Stimulated activated CD4-positive, alpha-beta T cell treated with anti-CD3 and anti-CD28 coated beads, Interleukin-12 subunit alpha, Interleukin-12 subunit beta, amount 100 ng/mL, for 48 hours (primary cell): ENCODE data around the gene PCBP2.
"Not testable (repeated sequence)": the region's sequence is repeated elsewhere in the genome, so short reads cannot be mapped to it uniquely, and the experiment has no call there.

Experiments
- DNase-seq, 3 donors: peaks; one replicate each; pipeline ENCODE4 v3.0.0-alpha.2; 2020; ENCODE audit warnings: low read depth in 2 of 3, low spot score in 1 of 3

Gene PCBP2

DNA sequence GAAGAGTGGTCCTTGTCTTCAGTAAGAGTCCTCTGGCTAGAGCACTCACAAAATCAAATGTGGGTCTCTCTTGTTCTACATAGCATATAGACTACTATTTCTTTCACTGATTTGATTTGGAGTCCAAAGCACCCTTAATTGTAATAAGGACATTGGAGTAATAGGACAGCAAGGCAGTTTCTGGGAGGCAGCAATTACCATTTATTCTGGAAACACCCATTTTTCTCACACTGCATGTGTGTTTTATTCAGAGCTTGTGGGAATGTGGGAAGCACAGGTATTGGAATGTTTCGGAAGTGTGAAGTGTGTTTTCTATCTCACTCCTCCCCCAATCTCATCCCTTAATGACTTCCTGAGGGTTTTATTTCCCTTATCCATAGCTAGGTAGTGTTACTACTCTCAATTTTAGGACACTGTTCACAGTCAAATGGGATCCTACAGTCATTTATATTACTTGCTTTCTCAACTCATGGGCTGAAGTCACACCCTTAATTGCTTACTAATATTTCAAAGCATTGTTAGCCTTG, 20.2 kb downstream of the PCBP2 start:
- no peak for DNase-seq

- DNase-seq = no peak
Measured at GRCh38 chr12:53474077-53474476, 22.2 kb downstream of the PCBP2 start.

DNA sequence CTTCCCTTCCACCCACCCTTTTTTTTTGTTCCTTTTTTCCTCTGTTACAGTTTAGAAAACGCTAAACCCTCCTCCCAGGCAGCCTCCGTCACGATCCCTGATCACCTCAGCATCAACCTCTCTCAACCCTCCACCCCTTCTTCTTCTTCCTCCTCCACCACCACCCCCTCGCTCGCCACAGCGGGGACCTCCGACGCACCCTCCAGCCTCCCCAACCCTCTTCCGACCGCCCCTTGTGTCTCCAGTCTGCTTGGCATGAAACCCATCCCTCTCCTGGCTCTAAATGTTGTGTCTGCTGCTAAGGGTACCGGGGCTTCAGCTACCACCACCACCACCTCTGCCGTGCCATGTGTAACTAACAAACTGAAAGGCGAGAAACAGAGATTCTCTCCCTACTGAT, 22.9 kb downstream of the PCBP2 start:
- DNase-seq = no peak

- DNase-seq = no peak
Measured at GRCh38 chr12:53476769-53477209, 24.9 kb downstream of the PCBP2 start.

DNA sequence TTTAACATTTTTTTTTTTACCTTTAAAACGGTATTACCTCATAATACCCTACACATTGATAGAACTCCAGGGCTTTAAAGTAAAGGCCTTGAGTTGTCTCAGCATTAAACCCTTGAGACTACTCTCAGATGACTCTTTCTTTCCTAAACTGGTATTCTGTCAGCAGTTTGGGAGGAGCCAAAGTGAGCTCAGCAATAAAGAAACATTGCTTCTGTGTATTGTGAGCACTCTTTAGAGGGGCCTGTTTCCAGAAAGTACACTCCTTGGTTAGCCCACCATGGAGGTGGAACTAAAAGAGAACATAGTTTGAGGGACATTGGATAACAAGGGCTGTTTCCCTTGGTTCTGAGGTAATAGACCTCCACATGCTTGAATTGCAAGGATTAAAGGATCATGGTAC, 27.0 kb downstream of the PCBP2 start:
- no peak for DNase-seq

- DNase-seq = no peak
Measured at GRCh38 chr12:53479331-53479730, 27.4 kb downstream of the PCBP2 start.

- DNase-seq = no peak
Measured at GRCh38 chr12:53480491-53481442, 28.9 kb downstream of the PCBP2 start.

DNA sequence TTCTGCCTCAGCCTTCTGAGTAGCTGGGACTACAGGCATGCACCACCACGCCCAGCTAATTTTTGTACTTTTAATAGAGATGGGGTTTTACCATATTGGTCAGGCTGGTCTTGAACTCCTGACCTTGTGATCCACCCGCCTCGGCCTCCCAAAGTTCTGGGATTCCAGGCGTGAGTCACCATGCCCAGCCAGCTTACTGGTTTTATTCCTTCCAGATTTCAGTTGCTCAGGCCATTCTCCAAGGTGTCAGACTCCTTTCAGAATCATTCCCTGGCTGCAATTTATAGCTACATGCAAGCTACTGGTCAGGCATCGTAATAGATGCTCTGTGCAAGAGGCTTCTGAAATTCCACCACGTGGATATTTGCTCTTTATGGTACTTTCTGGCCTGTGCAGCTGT, 29.6 kb downstream of the PCBP2 start:
- not testable (repeated sequence) for DNase-seq

DNA sequence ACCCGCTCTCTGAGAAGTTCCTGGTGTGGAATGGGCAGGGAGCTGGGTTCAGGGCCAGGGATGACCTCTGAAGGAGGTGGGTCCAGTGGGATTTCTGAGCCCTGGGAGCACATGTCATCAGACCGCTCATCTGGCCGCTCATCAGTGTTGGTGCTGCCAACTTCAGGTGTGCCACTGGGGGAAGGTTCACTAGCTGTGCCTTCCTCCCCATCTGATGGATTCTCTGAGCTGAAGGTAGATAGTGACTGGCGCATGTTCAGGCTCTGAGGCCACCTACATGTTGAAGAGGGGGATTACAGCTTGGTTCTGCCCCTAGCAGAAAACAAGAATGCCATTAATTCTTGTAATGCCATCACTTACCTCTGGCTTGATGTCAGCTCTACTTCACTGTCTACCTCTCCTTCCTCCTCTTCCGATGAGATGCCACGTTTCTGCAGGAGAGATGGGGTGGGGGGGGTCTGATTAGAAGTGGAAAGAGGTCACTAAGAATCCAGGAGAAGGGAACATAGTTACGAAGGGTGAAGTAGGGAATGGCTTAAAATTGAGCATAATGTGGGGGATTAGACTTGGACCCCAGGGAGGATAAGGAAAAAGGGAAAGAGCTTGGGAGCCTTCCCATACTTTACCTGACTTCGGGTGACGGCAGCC, 30.2 kb downstream of the PCBP2 start:
- no peak for DNase-seq

GRCh38 chr12:53482626-53483168, 30.8 kb downstream of the PCBP2 start:
- no peak for DNase-seq

DNA sequence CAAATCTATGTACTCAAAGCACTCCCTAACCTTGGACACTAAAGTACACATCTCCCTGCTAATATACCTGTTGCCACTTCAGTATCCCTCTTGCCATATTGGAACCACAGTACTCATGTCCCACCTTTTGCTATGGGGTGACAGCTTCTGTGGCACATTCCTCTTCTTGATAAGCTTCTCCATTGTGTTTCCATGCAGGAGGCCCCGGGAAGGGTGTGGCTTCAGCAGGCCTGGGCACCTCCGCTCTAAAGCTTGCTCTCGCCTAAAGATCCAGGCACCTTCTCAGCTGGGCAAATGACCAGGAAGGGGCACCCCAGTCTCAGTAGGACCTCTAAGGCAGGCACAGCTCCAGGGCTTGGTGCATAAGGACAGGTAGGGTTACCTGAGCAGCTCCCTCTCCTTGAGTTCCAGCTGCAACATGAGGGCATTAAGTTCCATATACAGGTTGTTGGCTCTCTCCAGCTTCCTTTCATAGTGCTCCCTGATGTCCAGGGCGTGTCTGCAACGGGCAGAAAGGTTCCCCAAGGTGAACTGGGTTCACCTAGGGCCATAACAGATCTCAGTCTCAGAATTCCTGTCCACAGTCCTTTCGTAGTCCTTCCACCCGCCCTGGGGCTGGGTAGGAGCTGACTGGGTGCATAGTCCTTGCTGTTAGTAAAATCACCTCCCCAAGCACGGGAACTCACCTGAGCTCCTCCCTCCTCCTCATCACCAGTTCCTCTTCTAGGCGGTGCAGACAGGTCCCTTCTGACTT, 31.5 kb downstream of the PCBP2 start:
- DNase-seq = no peak

DNA sequence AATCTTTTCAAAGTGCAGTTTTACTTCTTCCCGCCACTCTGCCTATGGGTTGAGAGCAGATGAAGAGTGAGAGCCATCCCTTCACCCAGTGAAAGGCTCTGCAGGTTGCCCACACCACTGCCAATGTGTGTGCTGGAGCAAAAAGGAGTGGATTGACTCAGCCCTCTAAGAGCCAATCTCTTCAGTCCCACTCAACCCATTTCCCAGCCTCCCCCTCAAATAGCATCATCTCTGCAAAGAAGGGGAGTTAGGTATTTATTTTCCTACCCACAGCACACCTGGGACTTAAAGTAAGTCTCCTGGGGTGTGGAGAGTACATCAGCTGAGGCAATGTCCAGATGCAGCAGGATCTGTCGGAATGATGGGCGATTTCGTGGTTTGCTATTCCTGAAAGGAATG, 32.1 kb downstream of the PCBP2 start:
- no peak for DNase-seq

DNA sequence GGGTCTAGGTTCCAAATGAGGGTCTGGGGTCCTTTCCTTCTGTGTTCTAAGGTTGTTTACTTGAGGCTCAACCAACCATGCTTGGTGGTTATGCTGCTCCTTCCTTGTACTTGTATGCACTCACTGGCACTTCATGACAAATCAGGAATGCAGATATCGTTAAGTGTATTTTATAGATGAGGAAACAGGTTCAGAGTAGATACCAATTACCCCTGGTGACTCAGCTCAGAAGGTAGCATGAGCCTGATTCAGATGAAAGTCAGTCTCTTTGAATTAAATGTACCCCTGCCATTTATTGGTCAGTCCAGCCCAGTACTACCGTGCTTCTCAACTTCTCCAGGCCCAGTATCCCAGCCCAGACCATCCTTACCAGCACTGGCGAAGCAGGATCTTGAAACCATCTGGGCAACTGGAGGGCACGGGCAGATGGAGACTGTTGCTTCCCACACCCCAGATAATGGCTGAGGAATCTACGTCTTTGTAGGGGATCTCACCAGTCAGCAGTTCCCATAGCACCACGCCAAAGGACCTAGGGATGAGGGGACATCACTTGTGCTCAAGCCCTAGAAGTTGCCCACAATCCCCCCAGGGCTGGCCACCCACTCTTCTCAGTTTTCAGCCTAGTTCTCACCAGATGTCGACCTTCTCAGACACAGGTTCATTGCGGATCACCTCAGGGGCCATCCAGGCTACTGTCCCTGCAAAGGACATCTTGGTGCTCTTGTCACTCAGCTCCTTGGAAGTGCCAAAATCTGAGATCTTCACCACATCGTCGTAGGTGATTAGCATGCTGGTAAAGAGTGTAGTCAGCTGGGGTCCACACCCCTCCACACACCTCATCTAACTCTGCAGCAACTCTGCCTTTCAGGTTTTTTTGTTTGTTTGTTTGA, 33.0 kb downstream of the PCBP2 start:
- no peak for DNase-seq

DNA sequence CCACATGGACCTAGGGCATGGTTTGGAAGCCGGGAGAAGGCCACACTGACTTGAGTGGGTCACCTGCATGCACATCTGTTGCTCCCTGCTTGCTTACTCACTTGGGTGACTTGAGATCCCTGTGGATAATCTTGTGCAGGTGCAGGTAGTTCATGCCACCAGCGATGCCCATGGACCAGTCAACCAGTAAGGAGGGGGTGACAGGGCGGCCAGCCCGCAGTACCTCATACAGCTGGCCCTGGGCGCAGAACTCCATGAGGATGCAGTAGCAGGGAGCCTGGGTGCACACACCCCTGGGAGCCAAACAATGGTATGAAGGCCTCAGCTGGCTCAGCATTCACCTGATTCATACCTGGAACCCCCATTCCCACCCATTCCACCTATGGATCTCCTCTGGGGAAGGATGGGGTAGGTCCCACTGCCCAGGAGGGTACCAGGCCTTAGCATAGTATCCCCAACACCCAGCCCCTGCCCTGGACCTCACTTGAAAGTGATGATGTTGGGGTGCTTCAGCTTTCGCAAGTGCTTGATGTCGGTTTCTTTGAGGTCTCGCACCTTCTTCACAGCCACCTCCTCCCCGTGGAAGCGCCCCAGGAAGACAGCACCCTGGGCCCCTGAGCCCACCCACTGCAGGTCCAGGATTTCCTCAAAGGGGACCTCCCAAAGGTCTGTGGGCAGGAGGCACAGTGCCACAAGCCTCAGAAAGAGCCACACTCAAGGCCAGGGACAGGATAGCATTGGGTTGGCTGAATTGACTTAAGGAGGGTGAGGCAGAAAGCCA, 34.2 kb downstream of the PCBP2 start:
- no peak for DNase-seq

DNA sequence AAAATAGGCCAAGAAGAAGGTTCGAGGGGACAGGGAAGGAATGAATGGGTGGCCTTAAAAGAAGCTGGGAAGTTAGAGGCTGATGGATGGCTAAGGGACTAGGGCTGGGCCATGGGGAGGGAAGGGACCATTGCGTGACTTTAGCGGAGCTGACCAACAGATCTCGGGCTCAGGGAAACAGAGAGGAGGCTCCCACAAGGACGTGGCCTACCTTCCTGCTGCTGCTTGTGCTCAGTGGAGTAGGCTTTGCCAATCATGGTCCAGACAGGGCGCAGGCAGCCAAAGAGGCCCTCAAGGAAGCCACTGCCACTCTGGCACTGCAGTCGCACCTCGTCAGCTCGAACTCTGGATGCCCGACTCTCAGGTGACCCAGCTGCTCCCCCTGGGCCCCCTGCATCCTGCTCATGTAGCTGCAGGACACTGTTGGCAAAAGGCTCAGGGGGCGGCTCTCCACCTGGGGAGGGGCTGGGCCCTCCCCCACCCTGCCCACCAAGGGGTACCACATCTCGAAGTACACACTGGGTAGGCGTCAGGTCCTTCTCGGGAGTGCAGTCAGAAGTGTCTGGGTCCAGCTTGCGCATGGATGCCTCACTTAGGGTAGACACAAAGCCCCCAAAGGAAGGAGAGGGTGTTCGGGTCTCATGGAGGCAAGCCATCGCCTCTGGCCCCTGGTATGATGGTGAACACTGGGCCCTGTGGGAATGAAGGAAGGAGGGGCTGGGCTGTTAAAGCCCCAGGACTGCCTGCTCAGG, 35.0 kb downstream of the PCBP2 start:
- no peak for DNase-seq

- DNase-seq = no peak
Measured at GRCh38 chr12:53489242-53489864, 37.5 kb downstream of the PCBP2 start.

GRCh38 chr12:53492188-53492587, 40.3 kb downstream of the PCBP2 start:
- no peak for DNase-seq
